H1 (cell line): Measurements from ENCODE around the gene RIPK4. TPM values are rescaled to one million over a fixed set of nuclear protein-coding genes. Genes with fewer than 3 reads are reported as not detected.

Experiments
- GTF2F1 ChIP-seq: IDR thresholded peaks from 2 replicates; pipeline ENCODE4 v1.6.1; 2012; ENCODE audit warnings: low read depth, low read length, improper control_type of control experiment, borderline replicate concordance
- TAF7 ChIP-seq: optimal IDR thresholded peaks from 2 replicates; pipeline ENCODE3; 2011; ENCODE audit warnings: low read depth, mild to moderate bottlenecking, inconsistent platforms, low read length, moderate library complexity, borderline replicate concordance
- USF2 ChIP-seq: IDR thresholded peaks from 2 replicates; pipeline ENCODE4 v1.6.1; 2011; ENCODE audit warnings: low read length, improper control_type of control experiment
- polyA plus RNA-seq, 7 experiments: library from polyadenylated mRNA; depleted of rRNA in 3 of 7; stranded (reverse) in 5 of 7; unstranded in 2 of 7; fragments of >200 nt in 5 of 7; fragments of 200-250 nt in 2 of 7; gene quantifications; 1 replicate in 5 of 7; 2 replicates in 1 of 7; 4 replicates in 1 of 7; pipeline versions ENCODE4 v1.2.1 to v1.2.3, GENCODE V29; 2011 to 2013; ENCODE audit warnings: missing spikeins in 2 of 7, mixed read lengths in 2 of 7
- total RNA-seq: library from RNA; stranded (reverse); fragmentation: NEBNext Ultra II Directional; extraction: Animal tissue kit (Norgen Biotek cat#: 25700); gene quantifications from 2 replicates; pipeline ENCODE4 v1.2.1, GENCODE V29; 2021

The RIPK4 gene
- total and polyA plus RNA-seq, 2 of the 8 experiments (the other 6 are each of a cell fraction or from before 2014, with no cell fraction given): 2.7 to 5.6 TPM

- no peak for TF ChIP-seq USF2
- TF ChIP-seq GTF2F1: no peak
- no peak for TF ChIP-seq TAF7
- TF ChIP-seq, all 59 proteins: peak for 0
Measured at GRCh38 chr21:41755258-41755933, 11.5 kb downstream of the RIPK4 start (continued).
